CD14-positive monocyte (primary cell): Measurements from ENCODE around the gene ZNF69. TPM values are rescaled to one million over a fixed set of nuclear protein-coding genes. Genes with fewer than 3 reads are reported as not detected.
A peak's percentile ranks its signal among the peaks of the same experiment; 100 is the strongest.

ENCODE experiments used
- DNase-seq, 3 donors: peaks; one replicate each; pipeline ENCODE4 v3.0.0-alpha.2; 2011 to 2022
- H2AFZ ChIP-seq: 2 replicates; pipeline ENCODE4 v1.6.0; 2012; ENCODE audit warnings: mild to moderate bottlenecking, low read depth, low read length, inconsistent platforms; ENCODE audit not compliant: insufficient read depth, poor library complexity, severe bottlenecking
- H3K27ac ChIP-seq, 2 donors: 1 replicate in 1 of 2; 2 replicates in 1 of 2; pipeline ENCODE4 v1.5.1; 2012 to 2013; ENCODE audit warnings: low read length in 2 of 2, control low read depth in 1 of 2, inconsistent platforms in 1 of 2, low read depth in 1 of 2, mild to moderate bottlenecking in 1 of 2
- H3K27me3 ChIP-seq, 2 donors: one replicate each; pipeline versions ENCODE4 v1.6.0 to v1.6.1; 2011 to 2013; ENCODE audit warnings: low read length in 2 of 2; ENCODE audit not compliant: control insufficient read depth in 2 of 2, insufficient read depth in 2 of 2
- H3K36me3 ChIP-seq, 2 donors: replicated peaks in 1 of 2; 1 replicate in 1 of 2; 2 replicates in 1 of 2; pipeline versions ENCODE4 v1.5.1 to v1.6.1; 2012 to 2013; ENCODE audit warnings: low read length in 2 of 2, control low read depth in 1 of 2, inconsistent platforms in 1 of 2, mild to moderate bottlenecking in 1 of 2; ENCODE audit not compliant: insufficient read depth in 2 of 2, control insufficient read depth in 1 of 2
- H3K4me1 ChIP-seq, 2 donors: 1 replicate in 1 of 2; 2 replicates in 1 of 2; pipeline versions ENCODE4 v1.5.1 to v1.6.1; 2012 to 2013; ENCODE audit warnings: low read length in 2 of 2, control low read depth in 1 of 2, inconsistent platforms in 1 of 2, mild to moderate bottlenecking in 1 of 2, moderate library complexity in 1 of 2; ENCODE audit not compliant: insufficient read depth in 2 of 2, control insufficient read depth in 1 of 2
- H3K4me2 ChIP-seq: replicated peaks from 2 replicates; pipeline ENCODE3; 2012; ENCODE audit warnings: low read length, moderate library complexity, mild to moderate bottlenecking; ENCODE audit not compliant: poor library complexity, severe bottlenecking; ENCODE audit errors: extremely low read depth
- H3K4me3 ChIP-seq, 3 experiments: fragments of 200-600 bp in 1 of 3; sonication (generic) in 1 of 3; replicated peaks in 1 of 3; 1 replicate in 2 of 3; 2 replicates in 1 of 3; pipeline ENCODE4 v1.5.1; 2011 to 2013; ENCODE audit warnings: low read length in 3 of 3, mild to moderate bottlenecking in 3 of 3, control low read depth in 2 of 3, low read depth in 2 of 3, inconsistent platforms in 1 of 3, moderate library complexity in 1 of 3
- H3K79me2 ChIP-seq: 2 replicates; pipeline ENCODE4 v1.6.0; 2012; ENCODE audit warnings: mild to moderate bottlenecking, control low read depth, inconsistent platforms, low read length, moderate library complexity; ENCODE audit not compliant: insufficient read depth
- H3K9ac ChIP-seq: 2 replicates; pipeline ENCODE4 v1.6.0; 2017; ENCODE audit warnings: low read length, mild to moderate bottlenecking; ENCODE audit not compliant: insufficient read depth, poor library complexity, severe bottlenecking
- H3K9me3 ChIP-seq, 2 donors: replicated peaks in 1 of 2; 1 replicate in 1 of 2; 2 replicates in 1 of 2; pipeline versions ENCODE4 v1.5.1 to v1.6.1; 2012 to 2013; ENCODE audit warnings: low read length in 2 of 2, control low read depth in 1 of 2; ENCODE audit not compliant: control insufficient read depth in 1 of 2, insufficient read depth in 1 of 2
- H4K20me1 ChIP-seq: 2 replicates; pipeline ENCODE4 v1.6.0; 2012; ENCODE audit warnings: mild to moderate bottlenecking, low read length, control low read depth, moderate library complexity; ENCODE audit not compliant: insufficient read depth
- H3K27ac Mint-ChIP-seq, 7 donors: one replicate each; pipeline ENCODE4 v1.8.0; 2020; ENCODE audit warnings: mild to moderate bottlenecking in 7 of 7, mixed read lengths in 7 of 7, moderate library complexity in 6 of 7, inconsistent platforms in 2 of 7
- H3K27me3 Mint-ChIP-seq, 3 donors: one replicate each; pipeline ENCODE4 v1.8.0; 2021 to 2022; ENCODE audit warnings: low read depth in 3 of 3, mild to moderate bottlenecking in 3 of 3, mixed read lengths in 3 of 3, moderate library complexity in 3 of 3, inconsistent platforms in 1 of 3
- H3K36me3 Mint-ChIP-seq, 2 donors: one replicate each; pipeline ENCODE4 v1.8.0; 2020; ENCODE audit warnings: mixed read lengths in 2 of 2, inconsistent platforms in 1 of 2, mild to moderate bottlenecking in 1 of 2
- H3K4me1 Mint-ChIP-seq: one replicate; pipeline ENCODE4 v1.8.0; 2020; ENCODE audit warnings: mild to moderate bottlenecking, mixed read lengths
- H3K4me3 Mint-ChIP-seq, 2 donors: one replicate each; pipeline ENCODE4 v1.8.0; 2020; ENCODE audit warnings: mild to moderate bottlenecking in 2 of 2, mixed read lengths in 2 of 2, moderate library complexity in 1 of 2
- H3K9me3 Mint-ChIP-seq, 7 donors: one replicate each; pipeline ENCODE4 v1.8.0; 2020 to 2022; ENCODE audit warnings: mixed read lengths in 7 of 7, mild to moderate bottlenecking in 6 of 7, moderate library complexity in 6 of 7, inconsistent platforms in 2 of 7
- CTCF ChIP-seq: fragments of 200-600 bp; IDR thresholded peaks from one replicate; pipeline ENCODE4 v1.8.0; 2022; ENCODE audit warnings: antibody characterized with exemption, mild to moderate bottlenecking
- WGBS: methylation state at CpG from one replicate; pipeline ENCODE4 v1.1.5; 2013; ENCODE audit warnings: missing lambda C conversion rate; ENCODE audit not compliant: insufficient coverage; 5-methylcytosine and 5-hydroxymethylcytosine counted together
- intact Hi-C, 2 donors: fragments of 100-400 bp; cut with micrococcal nuclease; formaldehyde crosslinking; loops; one replicate each; pipeline versions ENCODE4 v1.15.0 to v1.15.1; 2023
- polyA plus RNA-seq, 3 donors: library from polyadenylated mRNA; depleted of rRNA in 1 of 3; unstranded in 2 of 3; stranded (reverse) in 1 of 3; fragments of 300-500 nt in 2 of 3; fragments of >200 nt in 1 of 3; fragmentation: Illumina TruSeq in 2 of 3; gene quantifications; 1 replicate in 2 of 3; 2 replicates in 1 of 3; pipeline ENCODE4 v1.2.3, GENCODE V29; 2012 to 2021

Gene ZNF69
- polyA plus RNA-seq, 3 donors = 0.98 to 1.7 (median 1.1) TPM

DNA sequence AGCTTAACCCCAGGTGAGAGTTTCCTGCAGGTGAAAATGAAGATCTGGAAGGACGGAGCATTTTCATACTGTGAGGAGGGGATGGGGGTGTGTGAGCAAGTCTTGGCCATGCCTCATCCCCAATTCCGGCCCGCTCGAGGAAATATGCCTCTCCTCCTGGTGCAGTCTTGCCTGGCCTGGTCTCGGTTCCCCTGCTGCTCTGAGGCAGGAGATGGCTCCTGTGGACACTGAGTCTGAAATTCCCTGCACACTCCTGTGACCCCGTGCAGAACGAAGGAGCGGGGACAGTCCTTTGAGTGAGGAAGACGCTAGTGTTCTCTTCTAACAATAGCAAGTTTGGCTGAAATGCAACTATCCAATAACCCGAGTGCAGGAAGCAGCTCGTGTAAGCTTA lies 39.4 kb upstream of the ZNF69 start:
- peak overlapping the region; percentile 84 for H3K4me2 ChIP-seq
- intact Hi-C loops = no loop called here
- H2AFZ ChIP-seq = peak overlapping the region; percentile 81

More for the DNA sequence above, 39.4 kb upstream of the ZNF69 start:
- Mint-ChIP-seq H3K27ac (peak overlapping the region in 3 of 7 donors; percentile 3 to 26 (median 15)), H3K36me3 (peaks cover 3 to 24% of the 10 kb centered on the region in 2 donors), H3K4me3 (peak overlapping the region; percentile 84 to 90), H3K4me1 (peaks cover 20% of the 10 kb centered on the region), H3K27me3 (peaks cover 0 to 5% (median 2%) of the 10 kb centered on the region in 3 donors), H3K9me3 (peaks cover 25 to 73% (median 50%) of the 10 kb centered on the region in 7 donors)
- Histone ChIP-seq H3K9ac (peak overlapping the region; percentile 57), H3K27me3 (no peaks in the 10 kb centered on the region), H3K27ac (no peak overlapping the region), H3K9me3 (peaks cover 46 to 67% of the 10 kb centered on the region in 2 donors), H3K79me2 (peaks cover 26% of the 10 kb centered on the region), H3K36me3 (peaks cover 0 to 1% of the 10 kb centered on the region in 2 donors), H3K4me1 (peaks cover 15 to 19% of the 10 kb centered on the region in 2 donors), H3K4me3 (peak overlapping the region; percentile 49 to 77 (median 55)), H4K20me1 (no peaks in the 10 kb centered on the region)
- DNase-seq = no peak
- TF ChIP-seq CTCF = no peak
- 23% methylated on average over 9 of the region's 11 CpGs for WGBS
